Esophagus muscularis mucosa (tissue), 4 donors: ENCODE data around the gene ATF6. TPM values are rescaled to one million over a fixed set of nuclear protein-coding genes. Genes with fewer than 3 reads are reported as not detected.

Source experiments
- DNase-seq: peaks from one replicate; pipeline ENCODE4 v3.0.0-alpha.2; 2017; ENCODE audit errors: extremely low spot score
- H3K27ac ChIP-seq, 4 donors: fragments of 200-600 bp; sonication (generic); replicated peaks in 1 of 4; 1 replicate in 3 of 4; 2 replicates in 1 of 4; pipeline ENCODE4 v1.5.1; 2016 to 2019; ENCODE audit warnings: mild to moderate bottlenecking in 1 of 4
- H3K27me3 ChIP-seq, 4 donors: fragments of 200-600 bp; sonication (generic); one replicate each; pipeline versions ENCODE4 v1.5.1 to v1.6.0; 2016 to 2019
- H3K36me3 ChIP-seq, 4 donors: fragments of 200-600 bp; sonication (generic); one replicate each; pipeline ENCODE4 v1.5.1; 2016 to 2019
- H3K4me1 ChIP-seq, 4 donors: fragments of 200-600 bp; sonication (generic); one replicate each; pipeline ENCODE4 v1.5.1; 2016 to 2019
- H3K4me3 ChIP-seq, 4 donors: fragments of 200-600 bp; sonication (generic); 1 replicate in 2 of 4; 2 replicates in 2 of 4; pipeline ENCODE4 v1.5.1; 2016 to 2019; ENCODE audit warnings: mild to moderate bottlenecking in 4 of 4, moderate library complexity in 1 of 4
- H3K9me3 ChIP-seq, 4 donors: fragments of 200-600 bp; sonication (generic); 1 replicate in 3 of 4; 2 replicates in 1 of 4; pipeline ENCODE4 v1.5.1; 2016 to 2019
- CTCF ChIP-seq, 3 experiments: fragments of 200-600 bp in 2 of 3; fragments of 450-650 bp in 1 of 3; sonication (generic) in 2 of 3; IDR thresholded peaks; one replicate each; pipeline ENCODE4 v1.5.1; 2017 to 2019; ENCODE audit warnings: antibody characterized with exemption in 3 of 3, mild to moderate bottlenecking in 2 of 3, moderate library complexity in 1 of 3
- EP300 ChIP-seq: sonication (generic); formaldehyde crosslinking; IDR thresholded peaks from one replicate; pipeline ENCODE4 v1.6.1; 2017; ENCODE audit warnings: antibody characterized with exemption
- POLR2A ChIP-seq: fragments of 450-650 bp; IDR thresholded peaks from one replicate; pipeline ENCODE4 v1.6.1; 2017; ENCODE audit warnings: antibody characterized with exemption, moderate library complexity, mild to moderate bottlenecking, low read depth
- POLR2AphosphoS5 ChIP-seq, 2 donors: sonication (generic); formaldehyde crosslinking; IDR thresholded peaks; one replicate each; pipeline ENCODE4 v1.6.1; 2017; ENCODE audit warnings: antibody characterized with exemption in 2 of 2
- WGBS: methylation state at CpG from one replicate; pipeline ENCODE4 v1.1.5; 2018; 5-methylcytosine and 5-hydroxymethylcytosine counted together
- intact Hi-C: fragments of 100-400 bp; cut with DNase I; formaldehyde crosslinking; loops from one replicate; pipeline ENCODE4 v1.15.1; 2023
- total RNA-seq, 4 donors: library from RNA; depleted of rRNA; stranded (reverse); fragments of >200 nt; gene quantifications; one replicate each; pipeline versions ENCODE4 v1.1.0 to v1.2.1, GENCODE V29; 2016

The ATF6 gene
- total RNA-seq, 4 donors from 2014 or later = 24.5 to 30.6 (median 27.4) TPM

- Histone ChIP-seq H3K9me3 (no peaks in the 10 kb centered on the region), H3K4me3 (no peak overlapping the region), H3K27ac (no peak overlapping the region), H3K36me3 (peaks cover 0 to 41% (median 19%) of the 10 kb centered on the region in 4 donors), H3K27me3 (no peaks in the 10 kb centered on the region), H3K4me1 (peaks cover 0 to 4% (median under 1%) of the 10 kb centered on the region in 4 donors)
- intact Hi-C loops = no loop called here
- DNase-seq = no peak
- 93% methylated on average over 1 of the region's 1 CpG for WGBS
- TF ChIP-seq CTCF (IDR thresholded peaks at IDR 0.05) = no peak
Measured at GRCh38 chr1:161858271-161858670, 92.2 kb downstream of the ATF6 start.

GRCh38 chr1:161863549-161863948, 97.4 kb downstream of the ATF6 start:
- peaks cover 0 to 41% (median 13%) of the 10 kb centered on the region in 4 donors for H3K36me3 ChIP-seq
- H3K4me3 ChIP-seq = no peak overlapping the region
- H3K9me3 ChIP-seq = no peaks in the 10 kb centered on the region
- H3K27ac ChIP-seq = no peak overlapping the region
- no peak for TF ChIP-seq CTCF (IDR thresholded peaks at IDR 0.05)
- TF ChIP-seq POLR2A = no peak
- no peak for TF ChIP-seq EP300
- no peak for TF ChIP-seq POLR2AphosphoS5 (IDR thresholded peaks at IDR 0.05)
- DNase-seq = no peak
- no peaks in the 10 kb centered on the region for H3K27me3 ChIP-seq
- H3K4me1 ChIP-seq = peaks cover 0 to 28% (median 13%) of the 10 kb centered on the region in 4 donors
- intact Hi-C loops = loop anchor here (5.0 kb wide), 1 partner anchor 174 kb away; no protein-coding TSS in a partner anchor

GRCh38 chr1:161864577-161864976, 98.5 kb downstream of the ATF6 start:
- Histone ChIP-seq H3K27ac (no peak overlapping the region), H3K27me3 (no peaks in the 10 kb centered on the region), H3K4me1 (peaks cover 0 to 28% (median 13%) of the 10 kb centered on the region in 4 donors), H3K4me3 (no peak overlapping the region), H3K9me3 (no peaks in the 10 kb centered on the region), H3K36me3 (peaks cover 0 to 41% (median 13%) of the 10 kb centered on the region in 4 donors)
- DNase-seq = no peak
- TF ChIP-seq CTCF (IDR thresholded peaks at IDR 0.05) (peak; percentile 32 to 45 (median 45)), POLR2AphosphoS5 (IDR thresholded peaks at IDR 0.05) (no peak)
- intact Hi-C loops = loop anchor here (5.0 kb wide), 1 partner anchor 173 kb away; no protein-coding TSS in a partner anchor
- 70% methylated on average over 1 of the region's 1 CpG for WGBS

- intact Hi-C loops = no loop called here
Measured at GRCh38 chr1:161866241-161866640, 100.1 kb downstream of the ATF6 start.

More at GRCh38 chr1:161866241-161866640, 100.1 kb downstream of the ATF6 start:
- no peak overlapping the region for H3K27ac ChIP-seq
- H3K27me3 ChIP-seq = no peaks in the 10 kb centered on the region
- peaks cover 0 to 28% (median 13%) of the 10 kb centered on the region in 4 donors for H3K4me1 ChIP-seq
- H3K9me3 ChIP-seq = no peaks in the 10 kb centered on the region
- H3K36me3 ChIP-seq = peaks cover 0 to 34% (median 11%) of the 10 kb centered on the region in 4 donors
- TF ChIP-seq EP300 (no peak), POLR2A (no peak), CTCF (IDR thresholded peaks at IDR 0.05) (no peak), POLR2AphosphoS5 (IDR thresholded peaks at IDR 0.05) (no peak)
- 46% methylated on average over 3 of the region's 3 CpGs for WGBS
- no peak for DNase-seq
- H3K4me3 ChIP-seq = no peak overlapping the region
